Measurements from ENCODE around the gene FERMT3. TPM values are rescaled to one million over a fixed set of nuclear protein-coding genes. Genes with fewer than 3 reads are reported as not detected.

The FERMT3 gene
- total and polyA plus RNA-seq, 4 donors = 3.4 to 47.2 (median 9.7) TPM

DNA sequence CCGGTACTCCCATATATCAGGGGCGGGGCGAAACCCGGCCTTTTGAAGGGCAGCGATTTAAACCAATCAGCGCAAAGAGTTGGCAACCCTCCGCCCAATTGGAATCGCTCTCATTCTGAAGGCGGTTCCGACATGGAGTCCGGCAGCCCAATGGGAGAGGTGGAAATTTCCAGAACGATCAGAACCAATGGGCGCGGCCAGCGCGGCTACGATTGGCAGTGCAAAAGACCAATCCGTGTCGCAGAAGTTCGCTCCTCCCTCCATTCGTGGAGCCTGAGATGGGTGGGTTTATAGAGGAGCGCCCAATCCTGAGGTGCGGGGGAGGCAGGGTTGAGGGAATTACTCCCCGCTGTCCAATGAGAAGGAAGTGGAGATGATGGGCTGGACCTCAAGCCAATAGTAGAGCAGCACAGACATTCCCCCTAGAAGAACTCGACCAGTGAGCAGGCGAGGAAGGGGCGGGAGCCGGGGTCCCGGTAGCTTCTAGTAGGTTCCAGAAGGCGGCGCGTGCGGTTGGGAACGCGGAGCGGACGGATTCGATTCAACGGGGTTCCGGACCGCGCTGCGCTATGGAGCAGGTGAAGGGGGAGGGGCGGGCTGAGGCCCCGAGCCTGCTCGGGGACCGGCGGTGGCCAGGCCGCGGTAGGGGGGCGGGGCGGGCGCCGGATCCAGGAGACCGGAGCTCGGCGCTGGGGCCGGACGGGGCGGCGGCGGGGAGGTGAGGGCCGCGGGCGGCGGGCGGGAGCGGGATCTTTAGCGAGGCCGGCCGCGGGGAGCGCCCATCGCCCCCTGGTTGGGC lies 20.6 kb upstream of the FERMT3 start, which contains the start of gene STIP1 (continued):
- peak; percentile 54 for TF ChIP-seq ZBTB33 (IDR thresholded peaks at IDR 0.05)
- TF ChIP-seq HNF4G (IDR thresholded peaks at IDR 0.05) = no peak
- TF ChIP-seq NR2F2 (IDR thresholded peaks at IDR 0.05) = peak; percentile 29
- TF ChIP-seq YY1 (IDR thresholded peaks at IDR 0.05) = peak; percentile 96

DNA sequence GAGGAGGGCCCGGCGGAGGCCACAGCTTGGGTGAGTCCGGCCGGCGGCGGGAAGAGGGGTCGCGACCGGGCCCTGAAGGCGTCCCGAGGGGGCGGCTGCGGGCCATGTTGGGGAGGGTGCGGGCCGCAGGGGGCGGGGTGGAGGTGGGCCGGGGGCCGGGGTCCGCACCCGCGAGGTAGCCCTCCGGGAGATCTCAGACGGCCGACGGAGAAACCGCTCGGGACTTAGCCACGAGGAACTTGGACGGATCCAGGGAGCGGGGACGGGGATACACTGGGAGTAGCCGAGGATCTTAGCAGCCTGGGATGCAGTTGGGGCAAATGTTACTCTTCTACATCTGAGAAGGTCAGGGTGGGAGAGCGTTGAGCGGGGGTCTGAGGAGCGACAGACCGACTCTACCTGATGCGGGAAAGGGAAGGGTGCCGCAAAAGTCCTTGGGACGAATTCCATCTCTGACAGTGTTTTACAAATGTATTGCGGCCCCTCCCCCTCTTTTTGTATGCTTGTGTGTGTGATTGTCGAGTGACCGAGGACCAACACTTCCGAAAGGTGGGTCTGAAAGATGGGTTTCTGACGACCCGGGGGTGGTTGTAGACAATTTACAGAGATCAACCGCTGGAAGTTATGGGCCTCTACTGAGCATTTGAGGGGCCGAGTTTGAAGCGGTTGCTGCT lies 19.9 kb upstream of the FERMT3 start:
- Histone ChIP-seq H3K4me1 (ENCODE audit: control insufficient read depth in 4 of 4, insufficient read depth in 4 of 4, low read length in 3 of 4) (peaks cover 2 to 25% (median 17%) of the 10 kb centered on the region in 4 donors), H3K4me3 (ENCODE audit: low read depth in 1 of 3, low read length in 3 of 3) (no peak overlapping the region), H3K27ac (ENCODE audit: low read depth in 1 of 2, low read length in 2 of 2) (peak overlapping the region in 1 of 2 donors; percentile 88), H3K9me3 (ENCODE audit: control insufficient read depth in 4 of 4, low read length in 3 of 4) (no peaks in the 10 kb centered on the region), H3K27me3 (ENCODE audit: control insufficient read depth in 4 of 4, insufficient read depth in 4 of 4, low read length in 3 of 4) (no peaks in the 10 kb centered on the region), H3K9ac (ENCODE audit: low read depth in 1 of 2, low read length in 2 of 2) (peak overlapping the region in 1 of 2 donors; percentile 50), H3K36me3 (ENCODE audit: control insufficient read depth in 4 of 4, insufficient read depth in 3 of 4, low read depth in 1 of 4, low read length in 3 of 4) (no peaks in the 10 kb centered on the region)
- TF ChIP-seq FOXA1 (IDR thresholded peaks at IDR 0.05) (no peak), EGR1 (IDR thresholded peaks at IDR 0.05; ENCODE audit: low read depth in 2 of 2) (no peak), RXRA (IDR thresholded peaks at IDR 0.05) (no peak), FOXA2 (IDR thresholded peaks at IDR 0.05) (no peak), JUND (IDR thresholded peaks at IDR 0.05) (no peak), NR2F2 (IDR thresholded peaks at IDR 0.05) (no peak), ATF3 (IDR thresholded peaks at IDR 0.05) (no peak), SP1 (IDR thresholded peaks at IDR 0.05) (no peak), GABPA (IDR thresholded peaks at IDR 0.05 in 1 of 2, conservative IDR thresholded peaks at IDR 0.05 in 1 of 2) (no peak), TAF1 (conservative IDR thresholded peaks at IDR 0.05) (no peak), RAD21 (IDR thresholded peaks at IDR 0.05) (no peak)
- TF ChIP-seq, protein P1, sequence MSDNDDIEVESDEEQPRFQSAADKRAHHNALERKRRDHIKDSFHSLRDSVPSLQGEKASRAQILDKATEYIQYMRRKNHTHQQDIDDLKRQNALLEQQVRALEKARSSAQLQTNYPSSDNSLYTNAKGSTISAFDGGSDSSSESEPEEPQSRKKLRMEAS (IDR thresholded peaks at IDR 0.05) = no peak
- TF ChIP-seq, protein P2, sequence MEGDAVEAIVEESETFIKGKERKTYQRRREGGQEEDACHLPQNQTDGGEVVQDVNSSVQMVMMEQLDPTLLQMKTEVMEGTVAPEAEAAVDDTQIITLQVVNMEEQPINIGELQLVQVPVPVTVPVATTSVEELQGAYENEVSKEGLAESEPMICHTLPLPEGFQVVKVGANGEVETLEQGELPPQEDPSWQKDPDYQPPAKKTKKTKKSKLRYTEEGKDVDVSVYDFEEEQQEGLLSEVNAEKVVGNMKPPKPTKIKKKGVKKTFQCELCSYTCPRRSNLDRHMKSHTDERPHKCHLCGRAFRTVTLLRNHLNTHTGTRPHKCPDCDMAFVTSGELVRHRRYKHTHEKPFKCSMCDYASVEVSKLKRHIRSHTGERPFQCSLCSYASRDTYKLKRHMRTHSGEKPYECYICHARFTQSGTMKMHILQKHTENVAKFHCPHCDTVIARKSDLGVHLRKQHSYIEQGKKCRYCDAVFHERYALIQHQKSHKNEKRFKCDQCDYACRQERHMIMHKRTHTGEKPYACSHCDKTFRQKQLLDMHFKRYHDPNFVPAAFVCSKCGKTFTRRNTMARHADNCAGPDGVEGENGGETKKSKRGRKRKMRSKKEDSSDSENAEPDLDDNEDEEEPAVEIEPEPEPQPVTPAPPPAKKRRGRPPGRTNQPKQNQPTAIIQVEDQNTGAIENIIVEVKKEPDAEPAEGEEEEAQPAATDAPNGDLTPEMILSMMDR (IDR thresholded peaks at IDR 0.05; ENCODE audit: low read depth, low read length, missing input control) = no peak
- peak; percentile 55 for DNase-seq (ENCODE audit: low spot score)
- 2% methylated on average over 48 of the region's 48 CpGs for WGBS

DNA sequence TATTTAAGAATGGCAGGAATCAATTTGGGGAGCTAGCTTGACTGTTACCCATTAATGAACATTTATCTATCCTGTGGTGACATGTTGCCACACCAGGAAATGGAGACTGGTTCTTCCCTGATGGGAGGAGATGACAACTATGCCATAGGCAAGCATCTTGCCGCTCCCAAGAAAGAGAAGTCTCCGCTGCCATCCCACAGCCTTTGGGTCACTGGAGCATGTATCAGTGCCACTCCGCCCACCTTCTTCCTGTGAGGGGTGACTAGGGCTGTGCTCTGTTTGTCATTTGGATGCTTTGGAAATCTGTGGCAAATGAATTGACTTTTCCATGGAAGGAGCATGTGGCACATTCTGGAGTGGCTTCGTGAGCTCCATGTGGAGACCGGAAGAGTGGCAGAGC lies 14.1 kb upstream of the FERMT3 start:
- H3K27me3 ChIP-seq (ENCODE audit: control insufficient read depth in 4 of 4, insufficient read depth in 4 of 4, low read length in 3 of 4) = no peaks in the 10 kb centered on the region
- H3K36me3 ChIP-seq (ENCODE audit: control insufficient read depth in 4 of 4, insufficient read depth in 3 of 4, low read depth in 1 of 4, low read length in 3 of 4) = peaks cover 17 to 49% (median 40%) of the 10 kb centered on the region in 4 donors
- no peak for DNase-seq (ENCODE audit: low spot score)
- H3K4me1 ChIP-seq (ENCODE audit: control insufficient read depth in 4 of 4, insufficient read depth in 4 of 4, low read length in 3 of 4) = peaks cover 0 to 12% (median 9%) of the 10 kb centered on the region in 4 donors
- no peak for TF ChIP-seq EGR1 (IDR thresholded peaks at IDR 0.05; ENCODE audit: low read depth in 2 of 2)
- TF ChIP-seq RXRA (IDR thresholded peaks at IDR 0.05) = no peak
- no peak for TF ChIP-seq HNF4G (IDR thresholded peaks at IDR 0.05)
- no peak for TF ChIP-seq SP1 (IDR thresholded peaks at IDR 0.05)
- TF ChIP-seq HNF4A (conservative IDR thresholded peaks at IDR 0.05) = no peak
- no peak for TF ChIP-seq RAD21 (IDR thresholded peaks at IDR 0.05)
- no peak for TF ChIP-seq FOXA2 (IDR thresholded peaks at IDR 0.05)
- H3K4me3 ChIP-seq (ENCODE audit: low read depth in 1 of 3, low read length in 3 of 3) = no peak overlapping the region
- H3K27ac ChIP-seq (ENCODE audit: low read depth in 1 of 2, low read length in 2 of 2) = no peak overlapping the region
- H3K9me3 ChIP-seq (ENCODE audit: control insufficient read depth in 4 of 4, low read length in 3 of 4) = no peaks in the 10 kb centered on the region
- no peak overlapping the region for H3K9ac ChIP-seq (ENCODE audit: low read depth in 1 of 2, low read length in 2 of 2)
- WGBS = 94% methylated on average over 5 of the region's 5 CpGs
